Keratinocyte (primary cell): ENCODE measurements around the gene PES1. TPM values are rescaled to one million over a fixed set of nuclear protein-coding genes. Genes with fewer than 3 reads are reported as not detected.
"Not testable (repeated sequence)": the region's sequence is repeated elsewhere in the genome, so short reads cannot be mapped to it uniquely, and the experiment has no call there.

Source experiments
- DNase-seq: peaks from one replicate; pipeline ENCODE4 v3.0.0-alpha.2; 2011; ENCODE audit warnings: low read depth, missing footprints, low spot score
- FAIRE-seq: peaks from 2 replicates; lab custom pipeline; 2011; peaks lifted over from hg19 to GRCh38; lab: Jason Lieb, UNC
- H2AFZ ChIP-seq: 2 replicates; pipeline ENCODE4 v1.6.0; 2012; ENCODE audit warnings: low read length, control low read depth, inconsistent platforms; ENCODE audit not compliant: control insufficient read depth
- H3K27ac ChIP-seq: 2 replicates; pipeline ENCODE4 v1.5.1; 2011; ENCODE audit warnings: low read length; ENCODE audit not compliant: control insufficient read depth, insufficient read depth
- H3K27me3 ChIP-seq: 3 replicates; pipeline ENCODE4 v1.6.0; 2011; ENCODE audit warnings: low read length; ENCODE audit not compliant: control insufficient read depth, insufficient read depth; ENCODE audit errors: extremely low read depth
- H3K36me3 ChIP-seq, 2 experiments: 2 replicates in 1 of 2; 3 replicates in 1 of 2; pipeline ENCODE4 v1.5.1; 2011; ENCODE audit warnings: low read length in 2 of 2, mild to moderate bottlenecking in 1 of 2; ENCODE audit not compliant: control insufficient read depth in 2 of 2, insufficient read depth in 2 of 2; ENCODE audit errors: extremely low read depth in 1 of 2
- H3K4me1 ChIP-seq: 3 replicates; pipeline ENCODE4 v1.5.1; 2011; ENCODE audit warnings: low read length; ENCODE audit not compliant: control insufficient read depth, insufficient read depth; ENCODE audit errors: extremely low read depth
- H3K4me2 ChIP-seq: 3 replicates; pipeline ENCODE4 v1.6.0; 2011; ENCODE audit warnings: low read depth, low read length; ENCODE audit not compliant: control insufficient read depth, insufficient read depth; ENCODE audit errors: extremely low read depth
- H3K4me3 ChIP-seq, 3 experiments: fragments of 200-600 bp in 1 of 3; sonication (generic) in 1 of 3; 2 replicates in 2 of 3; 3 replicates in 1 of 3; pipeline ENCODE4 v1.5.1; 2011 to 2016; ENCODE audit warnings: low read length in 3 of 3, mild to moderate bottlenecking in 3 of 3, control low read depth in 2 of 3, inconsistent platforms in 1 of 3, low read depth in 1 of 3, mixed read lengths in 1 of 3, mixed run types in 1 of 3, moderate library complexity in 1 of 3; ENCODE audit not compliant: control insufficient read depth in 2 of 3, insufficient read depth in 2 of 3; ENCODE audit errors: extremely low read depth in 1 of 3
- H3K79me2 ChIP-seq: 2 replicates; pipeline ENCODE4 v1.6.0; 2012; ENCODE audit warnings: low read length; ENCODE audit not compliant: control insufficient read depth, insufficient read depth
- H3K9ac ChIP-seq: 3 replicates; pipeline ENCODE4 v1.6.0; 2011; ENCODE audit warnings: low read length; ENCODE audit not compliant: control insufficient read depth, insufficient read depth; ENCODE audit errors: extremely low read depth
- H3K9me1 ChIP-seq: 3 replicates; pipeline ENCODE4 v1.6.0; 2011; ENCODE audit warnings: low read length; ENCODE audit not compliant: control insufficient read depth, insufficient read depth; ENCODE audit errors: extremely low read depth
- H3K9me3 ChIP-seq: 2 replicates; pipeline ENCODE4 v1.5.1; 2012; ENCODE audit warnings: low read depth, low read length; ENCODE audit not compliant: control insufficient read depth
- H4K20me1 ChIP-seq: 3 replicates; pipeline ENCODE4 v1.6.0; 2011; ENCODE audit warnings: low read length; ENCODE audit not compliant: control insufficient read depth, insufficient read depth; ENCODE audit errors: extremely low read depth
- EZH2 ChIP-seq: IDR thresholded peaks from one replicate; pipeline ENCODE4 v1.6.1; 2012; ENCODE audit warnings: inconsistent platforms, mild to moderate bottlenecking, low read length, moderate library complexity
- dilution Hi-C: fragments of 300-500 bp; cut with MboI; formaldehyde crosslinking; loops from one replicate; pipeline ENCODE4 v1.7.0; 2020; ENCODE audit warnings: low sequenced_read_pairs; ENCODE audit not compliant: extremely low pct_ligation_motif_present
- polyA plus RNA-seq, 5 experiments: library from polyadenylated mRNA; depleted of rRNA in 3 of 5; stranded (reverse) in 3 of 5; stranded (forward) in 1 of 5; unstranded in 1 of 5; fragments of >200 nt; gene quantifications; 1 replicate in 1 of 5; 2 replicates in 3 of 5; 3 replicates in 1 of 5; pipeline versions ENCODE4 v1.2.1 to v1.2.3, GENCODE V29; 2011 to 2012; ENCODE audit warnings: missing spikeins in 2 of 5, low read depth in 1 of 5, low replicate concordance in 1 of 5
- TF ChIP-seq, protein P1 (sequence below), 3 experiments: IDR thresholded peaks in 1 of 3; conservative IDR thresholded peaks in 1 of 3; optimal IDR thresholded peaks in 1 of 3; 2 replicates in 2 of 3; 3 replicates in 1 of 3; pipeline versions ENCODE3 to v1.5.1; 2011; ENCODE audit warnings: low read length in 3 of 3, mild to moderate bottlenecking in 3 of 3, moderate library complexity in 2 of 3, control low read depth in 1 of 3, inconsistent platforms in 1 of 3; ENCODE audit not compliant: insufficient read depth in 2 of 3; ENCODE audit errors: extremely low read depth in 1 of 3

The PES1 gene
- polyA plus RNA-seq, 1 donor (not counting 4 experiments of a cell fraction or from before 2014, with no cell fraction given), result 116 TPM

DNA sequence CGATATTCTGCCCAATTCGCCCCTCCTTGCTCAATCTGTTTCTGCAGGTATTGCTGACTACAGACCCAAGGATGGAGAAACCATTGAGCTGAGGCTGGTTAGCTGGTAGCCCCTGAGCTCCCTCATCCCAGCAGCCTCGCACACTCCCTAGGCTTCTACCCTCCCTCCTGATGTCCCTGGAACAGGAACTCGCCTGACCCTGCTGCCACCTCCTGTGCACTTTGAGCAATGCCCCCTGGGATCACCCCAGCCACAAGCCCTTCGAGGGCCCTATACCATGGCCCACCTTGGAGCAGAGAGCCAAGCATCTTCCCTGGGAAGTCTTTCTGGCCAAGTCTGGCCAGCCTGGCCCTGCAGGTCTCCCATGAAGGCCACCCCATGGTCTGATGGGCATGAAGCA lies 34.7 kb upstream of the PES1 start:
- no peaks in the 10 kb centered on the region for H3K9me1 ChIP-seq
- no peaks in the 10 kb centered on the region for H4K20me1 ChIP-seq
- H3K27ac ChIP-seq, result no peak overlapping the region
- H2AFZ ChIP-seq, result no peak overlapping the region
- H3K4me2 ChIP-seq, result no peak overlapping the region
- no peaks in the 10 kb centered on the region for H3K27me3 ChIP-seq
- FAIRE-seq (no peak), DNase-seq (no peak)
- dilution Hi-C loops, result no loop called here
- no peak overlapping the region for H3K4me3 ChIP-seq
- H3K9ac ChIP-seq, result no peak overlapping the region
- H3K4me1 ChIP-seq, result no peaks in the 10 kb centered on the region
- no peaks in the 10 kb centered on the region for H3K79me2 ChIP-seq
- TF ChIP-seq, protein P1, sequence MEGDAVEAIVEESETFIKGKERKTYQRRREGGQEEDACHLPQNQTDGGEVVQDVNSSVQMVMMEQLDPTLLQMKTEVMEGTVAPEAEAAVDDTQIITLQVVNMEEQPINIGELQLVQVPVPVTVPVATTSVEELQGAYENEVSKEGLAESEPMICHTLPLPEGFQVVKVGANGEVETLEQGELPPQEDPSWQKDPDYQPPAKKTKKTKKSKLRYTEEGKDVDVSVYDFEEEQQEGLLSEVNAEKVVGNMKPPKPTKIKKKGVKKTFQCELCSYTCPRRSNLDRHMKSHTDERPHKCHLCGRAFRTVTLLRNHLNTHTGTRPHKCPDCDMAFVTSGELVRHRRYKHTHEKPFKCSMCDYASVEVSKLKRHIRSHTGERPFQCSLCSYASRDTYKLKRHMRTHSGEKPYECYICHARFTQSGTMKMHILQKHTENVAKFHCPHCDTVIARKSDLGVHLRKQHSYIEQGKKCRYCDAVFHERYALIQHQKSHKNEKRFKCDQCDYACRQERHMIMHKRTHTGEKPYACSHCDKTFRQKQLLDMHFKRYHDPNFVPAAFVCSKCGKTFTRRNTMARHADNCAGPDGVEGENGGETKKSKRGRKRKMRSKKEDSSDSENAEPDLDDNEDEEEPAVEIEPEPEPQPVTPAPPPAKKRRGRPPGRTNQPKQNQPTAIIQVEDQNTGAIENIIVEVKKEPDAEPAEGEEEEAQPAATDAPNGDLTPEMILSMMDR (optimal IDR thresholded peaks at IDR 0.05 in 1 of 3, IDR thresholded peaks at IDR 0.05 in 1 of 3, conservative IDR thresholded peaks at IDR 0.05 in 1 of 3; ENCODE audit: extremely low read depth in 1 of 3, insufficient read depth in 2 of 3, low read length in 3 of 3), result no peak
- TF ChIP-seq EZH2, result no peak
- H3K9me3 ChIP-seq, result no peaks in the 10 kb centered on the region
- no peaks in the 10 kb centered on the region for H3K36me3 ChIP-seq

DNA sequence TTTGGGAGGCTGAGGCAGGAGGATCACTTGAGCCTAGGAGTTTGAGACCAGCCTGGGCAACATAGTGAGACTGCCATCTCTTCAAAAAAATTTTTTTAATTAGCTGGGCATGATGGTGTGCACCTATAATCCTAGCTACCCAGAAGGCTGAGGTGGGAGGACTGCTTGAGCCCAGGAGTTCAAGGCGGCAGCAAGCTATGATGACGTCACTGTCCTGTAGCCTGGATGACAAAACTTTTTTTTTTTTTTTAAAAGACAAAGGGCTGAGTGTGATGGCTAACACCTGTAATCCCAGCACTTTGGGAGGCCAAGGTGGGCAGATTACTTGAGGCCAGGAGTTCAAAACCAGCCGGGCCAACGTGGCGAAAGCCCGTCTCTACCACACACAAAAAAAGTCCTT lies 28.2 kb upstream of the PES1 start:
- H3K9me3 ChIP-seq, FAIRE-seq, dilution Hi-C loops, H3K4me3 ChIP-seq, H4K20me1 ChIP-seq, H2AFZ ChIP-seq, H3K4me1 ChIP-seq, H3K79me2 ChIP-seq, DNase-seq, H3K36me3 ChIP-seq, H3K4me2 ChIP-seq, H3K27me3 ChIP-seq, H3K27ac ChIP-seq, H3K9ac ChIP-seq, H3K9me1 ChIP-seq: not testable (repeated sequence)

- H3K27ac ChIP-seq, result no peak overlapping the region
- H3K9me1 ChIP-seq, result no peaks in the 10 kb centered on the region
- no peak overlapping the region for H2AFZ ChIP-seq
- H3K9ac ChIP-seq, result no peak overlapping the region
- dilution Hi-C loops, result no loop called here
- H3K4me2 ChIP-seq, result no peak overlapping the region
- H3K9me3 ChIP-seq, result no peaks in the 10 kb centered on the region
- FAIRE-seq, result no peak
- no peak for DNase-seq
- no peak overlapping the region for H3K4me3 ChIP-seq
- no peaks in the 10 kb centered on the region for H4K20me1 ChIP-seq
- TF ChIP-seq, protein P1 (optimal IDR thresholded peaks at IDR 0.05 in 1 of 3, IDR thresholded peaks at IDR 0.05 in 1 of 3, conservative IDR thresholded peaks at IDR 0.05 in 1 of 3; ENCODE audit: extremely low read depth in 1 of 3, insufficient read depth in 2 of 3, low read length in 3 of 3), result no peak
- no peak for TF ChIP-seq EZH2
- no peaks in the 10 kb centered on the region for H3K36me3 ChIP-seq
- H3K4me1 ChIP-seq, result no peaks in the 10 kb centered on the region
- no peaks in the 10 kb centered on the region for H3K79me2 ChIP-seq
- H3K27me3 ChIP-seq, result no peaks in the 10 kb centered on the region
Observed at GRCh38 chr22:30617819-30618218, 26.1 kb upstream of the PES1 start.
